ENCODE measurements around the gene MED1. TPM values are rescaled to one million over a fixed set of nuclear protein-coding genes. Genes with fewer than 3 reads are reported as not detected.
"Not testable (repeated sequence)": the region's sequence is repeated elsewhere in the genome, so short reads cannot be mapped to it uniquely, and the experiment has no call there.

The MED1 gene
- total and polyA plus RNA-seq, 4 donors = 6.5 to 34.6 (median 22.5) TPM

GRCh38 chr17:39391448-39391847 is 59.6 kb downstream of the MED1 start:
- TF ChIP-seq, protein P1, sequence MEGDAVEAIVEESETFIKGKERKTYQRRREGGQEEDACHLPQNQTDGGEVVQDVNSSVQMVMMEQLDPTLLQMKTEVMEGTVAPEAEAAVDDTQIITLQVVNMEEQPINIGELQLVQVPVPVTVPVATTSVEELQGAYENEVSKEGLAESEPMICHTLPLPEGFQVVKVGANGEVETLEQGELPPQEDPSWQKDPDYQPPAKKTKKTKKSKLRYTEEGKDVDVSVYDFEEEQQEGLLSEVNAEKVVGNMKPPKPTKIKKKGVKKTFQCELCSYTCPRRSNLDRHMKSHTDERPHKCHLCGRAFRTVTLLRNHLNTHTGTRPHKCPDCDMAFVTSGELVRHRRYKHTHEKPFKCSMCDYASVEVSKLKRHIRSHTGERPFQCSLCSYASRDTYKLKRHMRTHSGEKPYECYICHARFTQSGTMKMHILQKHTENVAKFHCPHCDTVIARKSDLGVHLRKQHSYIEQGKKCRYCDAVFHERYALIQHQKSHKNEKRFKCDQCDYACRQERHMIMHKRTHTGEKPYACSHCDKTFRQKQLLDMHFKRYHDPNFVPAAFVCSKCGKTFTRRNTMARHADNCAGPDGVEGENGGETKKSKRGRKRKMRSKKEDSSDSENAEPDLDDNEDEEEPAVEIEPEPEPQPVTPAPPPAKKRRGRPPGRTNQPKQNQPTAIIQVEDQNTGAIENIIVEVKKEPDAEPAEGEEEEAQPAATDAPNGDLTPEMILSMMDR (IDR thresholded peaks at IDR 0.05; ENCODE audit: control extremely low read depth, extremely low read depth) = no peak
- no peak for DNase-seq
- no peak for ATAC-seq (ENCODE audit: insufficient read depth, low FRiP score)
- Histone ChIP-seq H3K9me3 (ENCODE audit: control insufficient read depth in 4 of 4, insufficient read depth in 3 of 4, low read length in 3 of 4) (no peaks in the 10 kb centered on the region), H3K27me3 (ENCODE audit: control insufficient read depth in 3 of 3, insufficient read depth in 3 of 3, low read length in 2 of 3) (no peaks in the 10 kb centered on the region), H3K27ac (ENCODE audit: low read depth in 1 of 2, low read length in 1 of 2) (no peak overlapping the region), H3K9ac (ENCODE audit: insufficient read depth in 1 of 2, low read length in 2 of 2) (no peak overlapping the region), H3K36me3 (ENCODE audit: control insufficient read depth in 4 of 4, insufficient read depth in 4 of 4, low read length in 4 of 4) (peaks cover 0 to 4% (median 0%) of the 10 kb centered on the region in 4 donors), H3K4me1 (ENCODE audit: control insufficient read depth in 5 of 5, insufficient read depth in 5 of 5, low read length in 5 of 5) (no peaks in the 10 kb centered on the region), H3K4me3 (no peak overlapping the region)
- WGBS, 2 donors = 88 to 91% methylated on average over 5 of the region's 5 CpGs

- Histone ChIP-seq H3K9ac (ENCODE audit: insufficient read depth in 1 of 2, low read length in 2 of 2) (no peak overlapping the region), H3K36me3 (ENCODE audit: control insufficient read depth in 4 of 4, insufficient read depth in 4 of 4, low read length in 4 of 4) (peaks cover 0 to 4% (median under 1%) of the 10 kb centered on the region in 4 donors), H3K27ac (ENCODE audit: low read depth in 1 of 2, low read length in 1 of 2) (no peak overlapping the region), H3K4me3 (no peak overlapping the region), H3K27me3 (ENCODE audit: control insufficient read depth in 3 of 3, insufficient read depth in 3 of 3, low read length in 2 of 3) (no peaks in the 10 kb centered on the region), H3K9me3 (ENCODE audit: control insufficient read depth in 4 of 4, insufficient read depth in 3 of 4, low read length in 3 of 4) (no peaks in the 10 kb centered on the region), H3K4me1 (ENCODE audit: control insufficient read depth in 5 of 5, insufficient read depth in 5 of 5, low read length in 5 of 5) (peaks cover 0 to 2% (median 0%) of the 10 kb centered on the region in 5 donors)
- no peak for ATAC-seq (ENCODE audit: insufficient read depth, low FRiP score)
- 97 to 99% methylated on average over 6 of the region's 6 CpGs for WGBS, 2 donors
- no peak for DNase-seq
- TF ChIP-seq, protein P1 (IDR thresholded peaks at IDR 0.05; ENCODE audit: control extremely low read depth, extremely low read depth) = no peak
Measured at GRCh38 chr17:39385040-39385439, 66.0 kb downstream of the MED1 start.

DNA sequence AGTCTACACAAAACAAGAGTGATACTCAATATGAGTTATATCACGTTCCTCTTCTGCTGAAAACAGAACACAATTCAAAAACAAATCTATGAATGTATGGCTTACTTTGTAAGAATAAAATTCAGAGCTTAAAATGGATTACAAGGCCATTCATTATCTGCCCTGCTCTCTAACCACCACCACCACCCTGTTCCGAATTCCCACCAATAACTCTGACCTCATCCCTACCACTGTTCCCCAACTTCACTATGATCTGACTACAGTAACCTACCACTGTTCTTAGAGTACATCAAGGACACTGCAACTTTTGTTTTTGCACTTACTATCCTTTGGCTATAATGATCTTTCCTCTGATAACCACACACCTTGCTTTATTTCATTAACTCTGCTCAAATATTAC is 70.9 kb downstream of the MED1 start:
- no peaks in the 10 kb centered on the region for H3K9me3 ChIP-seq (ENCODE audit: control insufficient read depth in 4 of 4, insufficient read depth in 3 of 4, low read length in 3 of 4)
- H3K4me1 ChIP-seq (ENCODE audit: control insufficient read depth in 5 of 5, insufficient read depth in 5 of 5, low read length in 5 of 5) = peaks cover 0 to 11% (median 0%) of the 10 kb centered on the region in 5 donors
- 54 to 78% methylated on average over 2 of the region's 2 CpGs for WGBS, 2 donors
- H3K36me3 ChIP-seq (ENCODE audit: control insufficient read depth in 4 of 4, insufficient read depth in 4 of 4, low read length in 4 of 4) = peaks cover 0 to 1% (median 0%) of the 10 kb centered on the region in 4 donors
- no peak overlapping the region for H3K27ac ChIP-seq (ENCODE audit: low read depth in 1 of 2, low read length in 1 of 2)
- no peak overlapping the region for H3K4me3 ChIP-seq
- ATAC-seq (ENCODE audit: insufficient read depth, low FRiP score) = no peak
- DNase-seq = no peak
- no peaks in the 10 kb centered on the region for H3K27me3 ChIP-seq (ENCODE audit: control insufficient read depth in 3 of 3, insufficient read depth in 3 of 3, low read length in 2 of 3)
- H3K9ac ChIP-seq (ENCODE audit: insufficient read depth in 1 of 2, low read length in 2 of 2) = no peak overlapping the region
- TF ChIP-seq, protein P1 (IDR thresholded peaks at IDR 0.05; ENCODE audit: control extremely low read depth, extremely low read depth) = no peak

- DNase-seq = no peak
- Histone ChIP-seq H3K9me3 (ENCODE audit: control insufficient read depth in 4 of 4, insufficient read depth in 3 of 4, low read length in 3 of 4) (no peaks in the 10 kb centered on the region), H3K4me3 (no peak overlapping the region), H3K27ac (ENCODE audit: low read depth in 1 of 2, low read length in 1 of 2) (no peak overlapping the region), H3K4me1 (ENCODE audit: control insufficient read depth in 5 of 5, insufficient read depth in 5 of 5, low read length in 5 of 5) (peaks cover 0 to 11% (median 0%) of the 10 kb centered on the region in 5 donors), H3K36me3 (ENCODE audit: control insufficient read depth in 4 of 4, insufficient read depth in 4 of 4, low read length in 4 of 4) (peaks cover 0 to 1% (median 0%) of the 10 kb centered on the region in 4 donors), H3K27me3 (ENCODE audit: control insufficient read depth in 3 of 3, insufficient read depth in 3 of 3, low read length in 2 of 3) (no peaks in the 10 kb centered on the region), H3K9ac (ENCODE audit: insufficient read depth in 1 of 2, low read length in 2 of 2) (no peak overlapping the region)
- ATAC-seq (ENCODE audit: insufficient read depth, low FRiP score) = no peak
- TF ChIP-seq, protein P1 (IDR thresholded peaks at IDR 0.05; ENCODE audit: control extremely low read depth, extremely low read depth) = no peak
- WGBS, 2 donors = 38 to 56% methylated on average over 2 of the region's 2 CpGs
Measured at GRCh38 chr17:39376434-39376833, 74.6 kb downstream of the MED1 start.

- not testable (repeated sequence) for DNase-seq; H3K36me3 ChIP-seq (ENCODE audit: control insufficient read depth in 4 of 4, insufficient read depth in 4 of 4, low read length in 4 of 4); H3K9ac ChIP-seq (ENCODE audit: insufficient read depth in 1 of 2, low read length in 2 of 2); H3K27ac ChIP-seq (ENCODE audit: low read depth in 1 of 2, low read length in 1 of 2); H3K9me3 ChIP-seq (ENCODE audit: control insufficient read depth in 4 of 4, insufficient read depth in 3 of 4, low read length in 3 of 4); H3K27me3 ChIP-seq (ENCODE audit: control insufficient read depth in 3 of 3, insufficient read depth in 3 of 3, low read length in 2 of 3); H3K4me3 ChIP-seq; ATAC-seq (ENCODE audit: insufficient read depth, low FRiP score)
- peaks cover 0 to 14% (median 4%) of the 10 kb centered on the region in 5 donors for H3K4me1 ChIP-seq (ENCODE audit: control insufficient read depth in 5 of 5, insufficient read depth in 5 of 5, low read length in 5 of 5)
- 94 to 96% methylated on average over 4 of the region's 4 CpGs for WGBS, 2 donors
Measured at GRCh38 chr17:39367805-39368204, 83.3 kb downstream of the MED1 start.
